Raji (cell line): Measurements from ENCODE around the gene HSPA1B.

Experiments used
- POLR2A ChIP-seq: IDR thresholded peaks from 2 replicates; pipeline ENCODE4 v1.6.1; 2011; ENCODE audit warnings: low read depth, low read length, control low read depth; ENCODE audit not compliant: insufficient read depth

Gene HSPA1B

DNA sequence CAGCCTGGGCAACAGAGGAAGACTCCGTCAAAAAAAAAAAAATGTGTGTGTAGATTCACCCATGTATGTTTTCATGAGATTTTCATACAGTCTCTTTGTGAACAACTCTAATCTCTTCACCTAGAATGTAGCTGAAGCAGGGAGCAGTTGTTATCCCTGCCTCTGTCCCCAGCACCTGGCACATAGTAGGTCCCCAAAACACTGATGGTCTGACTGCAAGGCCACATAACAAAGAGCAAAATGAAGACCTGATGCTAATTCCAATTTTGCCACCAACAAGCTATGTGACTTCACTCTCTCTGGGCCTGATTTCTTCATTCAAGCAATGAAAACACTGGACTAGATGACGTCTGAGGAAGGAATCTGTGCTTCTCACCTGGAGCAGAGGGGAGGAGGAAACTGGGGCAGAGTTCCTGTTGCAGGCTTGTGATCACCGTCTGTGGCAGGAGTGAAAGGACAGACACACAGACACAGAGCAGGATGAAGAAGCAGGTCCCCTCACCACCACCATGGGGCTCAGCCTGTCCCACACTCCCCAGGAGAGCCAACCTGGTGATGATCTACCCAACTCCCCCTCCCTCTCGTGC, 46.6 kb downstream of the HSPA1B start:
- TF ChIP-seq POLR2A, result no peak

- TF ChIP-seq POLR2A, result no peak
These were observed 47.5 kb downstream of the HSPA1B start for GRCh38 chr6:31874836-31875572.

- TF ChIP-seq POLR2A, result no peak
These were observed 48.3 kb downstream of the HSPA1B start for GRCh38 chr6:31875877-31876276.

DNA sequence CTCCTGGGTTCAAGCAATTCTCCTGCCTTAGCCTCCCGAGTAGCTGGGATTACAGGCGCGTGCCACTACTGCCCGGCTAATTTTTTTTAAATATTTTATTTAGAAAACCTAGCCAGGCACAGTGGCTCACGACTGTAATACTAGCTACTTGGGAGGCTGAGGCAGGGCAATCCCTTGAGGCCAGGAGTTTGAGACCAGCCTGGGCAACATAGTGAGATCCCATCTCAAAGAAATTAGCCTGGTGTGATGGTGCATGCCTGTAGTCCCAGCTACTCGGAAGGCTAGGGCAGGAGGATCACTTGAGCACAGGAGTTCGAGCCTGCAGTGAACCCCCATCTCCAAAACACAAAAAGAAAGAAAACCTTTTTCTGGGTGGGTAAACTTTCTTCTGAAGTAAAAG, 48.8 kb downstream of the HSPA1B start:
- TF ChIP-seq POLR2A, result no peak

GRCh38 chr6:31877125-31877650, 49.6 kb downstream of the HSPA1B start:
- no peak for TF ChIP-seq POLR2A

- no peak for TF ChIP-seq POLR2A
These were observed 50.2 kb downstream of the HSPA1B start for GRCh38 chr6:31877651-31878161.

- no peak for TF ChIP-seq POLR2A
These were observed 50.7 kb downstream of the HSPA1B start for GRCh38 chr6:31878222-31878621.

GRCh38 chr6:31878726-31879125, 51.2 kb downstream of the HSPA1B start, which contains the start of gene SLC44A4:
SLC44A4 (minus strand) TSS chr6:31878997; CDS start chr6:31878980, 17 bp downstream.
- no peak for TF ChIP-seq POLR2A

- TF ChIP-seq POLR2A, result no peak
These were observed 51.6 kb downstream of the HSPA1B start for GRCh38 chr6:31879143-31879542.
